H1 (cell line): ENCODE measurements around the gene CBFA2T2. TPM values are rescaled to one million over a fixed set of nuclear protein-coding genes. Genes with fewer than 3 reads are reported as not detected.

Experiments
- CTCF ChIA-PET: fragments of 300-600 bp; sonication (Branson Sonifier 250); formaldehyde crosslinking; loops from one replicate; lab custom pipeline; 2021; ENCODE audit not compliant: partially characterized antibody; lab: Charles Lee
- POLR2A ChIA-PET: fragments of 300-600 bp; sonication (Branson Sonifier 250); formaldehyde crosslinking; loops from one replicate; lab custom pipeline; 2021; ENCODE audit warnings: inconsistent platforms; ENCODE audit not compliant: partially characterized antibody; lab: Charles Lee
- DNase-seq, 2 experiments: peaks; one replicate each; pipeline versions ENCODE4 v3.0.0 to v3.0.0-alpha.2; 2010 to 2022; ENCODE audit warnings: low spot score in 2 of 2, low read depth in 1 of 2, mixed read lengths in 1 of 2
- FAIRE-seq: peaks from 2 replicates; lab custom pipeline; 2011; peaks lifted over from hg19 to GRCh38; lab: Jason Lieb, UNC
- H2AFZ ChIP-seq: 2 replicates; pipeline ENCODE4 v1.8.1; 2012; ENCODE audit warnings: low read length, inconsistent platforms
- H2AK5ac ChIP-seq: 2 replicates; pipeline ENCODE4 v1.6.1; 2013; ENCODE audit warnings: low read depth, low read length
- H2BK120ac ChIP-seq: replicated peaks from 2 replicates; pipeline ENCODE3; 2013; ENCODE audit warnings: low read depth, low read length, inconsistent platforms
- H2BK12ac ChIP-seq: 2 replicates; pipeline ENCODE4 v1.6.1; 2013; ENCODE audit warnings: low read depth, low read length
- H2BK15ac ChIP-seq: 2 replicates; pipeline ENCODE4 v1.6.1; 2013; ENCODE audit warnings: low read length
- H2BK20ac ChIP-seq: 2 replicates; pipeline ENCODE4 v1.6.1; 2013; ENCODE audit warnings: low read length
- H2BK5ac ChIP-seq: 2 replicates; pipeline ENCODE4 v1.6.1; 2013; ENCODE audit warnings: low read depth, low read length
- H3K14ac ChIP-seq: 2 replicates; pipeline ENCODE4 v1.6.1; 2013; ENCODE audit warnings: inconsistent platforms; ENCODE audit not compliant: insufficient read length
- H3K18ac ChIP-seq: 2 replicates; pipeline ENCODE4 v1.6.1; 2013; ENCODE audit warnings: low read length; ENCODE audit errors: extremely low read depth
- H3K23ac ChIP-seq: 2 replicates; pipeline ENCODE4 v1.6.1; 2013; ENCODE audit warnings: inconsistent platforms; ENCODE audit not compliant: insufficient read length
- H3K23me2 ChIP-seq: 2 replicates; pipeline ENCODE4 v1.6.1; 2013; ENCODE audit warnings: low read depth, low read length
- H3K27ac ChIP-seq: 2 replicates; pipeline ENCODE4 v1.6.1; 2011; ENCODE audit warnings: low read depth, low read length, inconsistent platforms
- H3K27me3 ChIP-seq, 4 experiments: replicated peaks in 1 of 4; 1 replicate in 1 of 4; 2 replicates in 3 of 4; pipeline versions ENCODE4 v1.6.1 to v1.8.1; 2011 to 2013; ENCODE audit warnings: low read length in 3 of 4, mild to moderate bottlenecking in 3 of 4, inconsistent platforms in 2 of 4, mixed read lengths in 2 of 4, moderate library complexity in 1 of 4; ENCODE audit not compliant: control insufficient read depth in 3 of 4, insufficient read depth in 3 of 4; ENCODE audit errors: extremely low read depth in 1 of 4
- H3K36me3 ChIP-seq, 4 experiments: 2 replicates each; pipeline versions ENCODE4 v1.6.1 to v1.8.1; 2011 to 2013; ENCODE audit warnings: mild to moderate bottlenecking in 4 of 4, low read length in 3 of 4, moderate library complexity in 2 of 4, control low read depth in 1 of 4, inconsistent platforms in 1 of 4; ENCODE audit not compliant: insufficient read depth in 4 of 4, control insufficient read depth in 2 of 4
- H3K4ac ChIP-seq: replicated peaks from 2 replicates; pipeline ENCODE3; 2013; ENCODE audit warnings: low read length, low read depth, mixed read lengths, inconsistent platforms; ENCODE audit not compliant: insufficient read length
- H3K4me1 ChIP-seq, 4 experiments: replicated peaks in 1 of 4; 1 replicate in 1 of 4; 2 replicates in 3 of 4; pipeline versions ENCODE4 v1.6.1 to v1.8.1; 2011 to 2013; ENCODE audit warnings: low read length in 3 of 4, inconsistent platforms in 2 of 4, mixed read lengths in 1 of 4; ENCODE audit not compliant: insufficient read depth in 4 of 4, control insufficient read depth in 3 of 4
- H3K4me2 ChIP-seq, 2 experiments: 2 replicates each; pipeline versions ENCODE4 v1.6.1 to v1.8.1; 2011 to 2013; ENCODE audit warnings: low read depth in 2 of 2, low read length in 2 of 2, control low read depth in 1 of 2, inconsistent platforms in 1 of 2, mild to moderate bottlenecking in 1 of 2; ENCODE audit not compliant: insufficient read depth in 1 of 2
- H3K4me3 ChIP-seq, 4 experiments: fragments of 200-600, 300-600 bp in 1 of 4; sonication (generic), shearing (Covaris generic), sonication (Bioruptor Twin) in 1 of 4; 2 replicates each; pipeline versions ENCODE4 v1.5.1 to v1.8.1; 2011 to 2016; ENCODE audit warnings: low read length in 4 of 4, low read depth in 3 of 4, control low read depth in 2 of 4, inconsistent platforms in 2 of 4, mild to moderate bottlenecking in 2 of 4, mixed read lengths in 1 of 4, moderate library complexity in 1 of 4; ENCODE audit not compliant: insufficient read depth in 2 of 4; ENCODE audit errors: extremely low read depth in 1 of 4
- H3K56ac ChIP-seq: replicated peaks from 2 replicates; pipeline ENCODE3; 2013; ENCODE audit warnings: low read depth, mild to moderate bottlenecking, mixed read lengths, low read length, inconsistent platforms; ENCODE audit not compliant: insufficient read length
- H3K79me1 ChIP-seq: 2 replicates; pipeline ENCODE4 v1.6.1; 2013; ENCODE audit warnings: low read depth, low read length, control low read depth
- H3K79me2 ChIP-seq, 2 experiments: 2 replicates each; pipeline versions ENCODE4 v1.6.1 to v1.8.1; 2012 to 2013; ENCODE audit warnings: low read length in 2 of 2, mild to moderate bottlenecking in 2 of 2, inconsistent platforms in 1 of 2; ENCODE audit not compliant: insufficient read depth in 2 of 2, control insufficient read depth in 1 of 2
- H3K9ac ChIP-seq, 4 experiments: replicated peaks in 1 of 4; 1 replicate in 1 of 4; 2 replicates in 3 of 4; pipeline versions ENCODE4 v1.6.1 to v1.8.1; 2011 to 2013; ENCODE audit warnings: low read depth in 3 of 4, low read length in 3 of 4, control low read depth in 2 of 4, mild to moderate bottlenecking in 2 of 4, moderate library complexity in 2 of 4, inconsistent platforms in 1 of 4; ENCODE audit errors: extremely low read depth in 1 of 4
- H3K9me3 ChIP-seq, 2 experiments: 2 replicates each; pipeline versions ENCODE4 v1.6.1 to v1.8.1; 2012 to 2013; ENCODE audit warnings: mild to moderate bottlenecking in 2 of 2, moderate library complexity in 2 of 2, control low read depth in 1 of 2, inconsistent platforms in 1 of 2, low read depth in 1 of 2, low read length in 1 of 2, mixed read lengths in 1 of 2; ENCODE audit not compliant: insufficient read depth in 2 of 2
- H4K20me1 ChIP-seq, 2 experiments: replicated peaks in 1 of 2; 2 replicates each; pipeline versions ENCODE3 to v1.8.1; 2011 to 2013; ENCODE audit warnings: inconsistent platforms in 2 of 2, low read length in 2 of 2, mild to moderate bottlenecking in 1 of 2; ENCODE audit not compliant: insufficient read depth in 2 of 2, control insufficient read depth in 1 of 2
- H4K5ac ChIP-seq: 2 replicates; pipeline ENCODE4 v1.6.1; 2013; ENCODE audit warnings: low read length, low read depth, mixed read lengths, inconsistent platforms; ENCODE audit not compliant: insufficient read length
- H4K8ac ChIP-seq: 2 replicates; pipeline ENCODE4 v1.8.0; 2013; ENCODE audit warnings: mild to moderate bottlenecking, moderate library complexity, low read length, inconsistent platforms; ENCODE audit not compliant: insufficient read depth; ENCODE audit errors: extremely low read depth
- H4K91ac ChIP-seq: replicated peaks from 2 replicates; pipeline ENCODE3; 2013; ENCODE audit warnings: low read length, mixed read lengths, inconsistent platforms; ENCODE audit not compliant: insufficient read length
- E2F6 ChIP-seq: IDR thresholded peaks from 2 replicates; pipeline ENCODE4 v1.6.1; 2012; ENCODE audit warnings: inconsistent platforms
- EP300 ChIP-seq, 2 experiments: IDR thresholded peaks; 1 replicate in 1 of 2; 2 replicates in 1 of 2; pipeline ENCODE4 v1.6.1; 2011 to 2012; ENCODE audit warnings: low read depth in 2 of 2, low read length in 2 of 2, mild to moderate bottlenecking in 2 of 2, borderline replicate concordance in 1 of 2, inconsistent platforms in 1 of 2, moderate library complexity in 1 of 2
- FOSL1 ChIP-seq: IDR thresholded peaks from 2 replicates; pipeline ENCODE4 v1.6.1; 2011; ENCODE audit warnings: mild to moderate bottlenecking, low read depth, low read length, moderate library complexity; ENCODE audit not compliant: insufficient read depth
- JUND ChIP-seq: IDR thresholded peaks from 2 replicates; pipeline ENCODE4 v1.6.1; 2011; ENCODE audit warnings: mild to moderate bottlenecking, improper control_type of control experiment, low read length
- KDM4A ChIP-seq: IDR thresholded peaks from one replicate; pipeline ENCODE4 v1.7.1; 2012; ENCODE audit warnings: low read depth, mild to moderate bottlenecking, moderate library complexity, low read length, inconsistent platforms; ENCODE audit not compliant: severe bottlenecking
- KDM5A ChIP-seq: fragments of 200-600 bp; IDR thresholded peaks from 2 replicates; pipeline ENCODE4 v1.7.1; 2012; ENCODE audit warnings: mild to moderate bottlenecking, low read length, inconsistent platforms, mixed read lengths
- MAFK ChIP-seq: IDR thresholded peaks from 2 replicates; pipeline ENCODE4 v1.6.1; 2012; ENCODE audit warnings: low read depth, mild to moderate bottlenecking, improper control_type of control experiment, low read length
- NANOG ChIP-seq: IDR thresholded peaks from 2 replicates; pipeline ENCODE4 v1.6.1; 2011; ENCODE audit warnings: low read length, low read depth, mild to moderate bottlenecking, inconsistent platforms; ENCODE audit not compliant: insufficient read depth, poor library complexity, severe bottlenecking
- NRF1 ChIP-seq: IDR thresholded peaks from 2 replicates; pipeline ENCODE4 v1.6.1; 2011; ENCODE audit warnings: mild to moderate bottlenecking, low read depth, low read length, improper control_type of control experiment
- RXRA ChIP-seq: IDR thresholded peaks from 2 replicates; pipeline ENCODE4 v1.6.1; 2011; ENCODE audit warnings: low read depth, mild to moderate bottlenecking, low read length, moderate library complexity; ENCODE audit not compliant: insufficient read depth
- SIRT6 ChIP-seq: IDR thresholded peaks from one replicate; pipeline ENCODE4 v1.7.1; 2012; ENCODE audit warnings: low read length, inconsistent platforms
- SP1 ChIP-seq: IDR thresholded peaks from 2 replicates; pipeline ENCODE4 v1.6.1; 2011; ENCODE audit warnings: low read depth, low read length
- SRF ChIP-seq: IDR thresholded peaks from 2 replicates; pipeline ENCODE4 v1.6.1; 2011; ENCODE audit warnings: mild to moderate bottlenecking, low read depth, low read length, moderate library complexity
- YY1 ChIP-seq: IDR thresholded peaks from 2 replicates; pipeline ENCODE4 v1.6.1; 2011; ENCODE audit warnings: low read depth, mild to moderate bottlenecking, low read length
- WGBS, 2 experiments: shearing (Covaris generic) in 1 of 2; methylation state at CpG; one replicate each; pipeline versions ENCODE4 v1.1.6 to v1.1.7; 2013 to 2015; ENCODE audit warnings: low lambda C conversion rate in 2 of 2, mixed read lengths in 2 of 2, inconsistent platforms in 1 of 2, low coverage in 1 of 2, missing lambda C conversion rate in 1 of 2; ENCODE audit not compliant: insufficient replicate concordance in 2 of 2, insufficient coverage in 1 of 2, insufficient read length in 1 of 2; ENCODE audit errors: extremely low coverage in 1 of 2, missing lambda C conversion rate in 1 of 2; 5-methylcytosine and 5-hydroxymethylcytosine counted together
- polyA plus RNA-seq, 7 experiments: library from polyadenylated mRNA; depleted of rRNA in 3 of 7; stranded (reverse) in 5 of 7; unstranded in 2 of 7; fragments of >200 nt in 5 of 7; fragments of 200-250 nt in 2 of 7; gene quantifications; 1 replicate in 5 of 7; 2 replicates in 1 of 7; 4 replicates in 1 of 7; pipeline versions ENCODE4 v1.2.1 to v1.2.3, GENCODE V29; 2011 to 2013; ENCODE audit warnings: missing spikeins in 2 of 7, mixed read lengths in 2 of 7
- total RNA-seq: library from RNA; stranded (reverse); fragmentation: NEBNext Ultra II Directional; extraction: Animal tissue kit (Norgen Biotek cat#: 25700); gene quantifications from 2 replicates; pipeline ENCODE4 v1.2.1, GENCODE V29; 2021

CBFA2T2 gene
- total and polyA plus RNA-seq, 2 of the 8 experiments (the other 6 are each of a cell fraction or from before 2014, with no cell fraction given), result 11.6 to 12.9 TPM

- Histone ChIP-seq H2BK15ac (no peak overlapping the region), H3K79me2 (no peaks in the 10 kb centered on the region), H3K14ac (no peak overlapping the region), H3K4me2 (no peak overlapping the region), H4K91ac (no peak overlapping the region), H3K23me2 (no peaks in the 10 kb centered on the region), H3K4me1 (peaks cover 0 to 6% (median 0%) of the 10 kb centered on the region in 4 experiments; a peak in 1 of 7 replicates), H2BK20ac (no peak overlapping the region), H3K9me3 (no peaks in the 10 kb centered on the region), H4K5ac (no peak overlapping the region), H3K4ac (no peak overlapping the region), H3K36me3 (no peaks in the 10 kb centered on the region), H3K23ac (no peak overlapping the region), H3K4me3 (no peak overlapping the region), H2BK120ac (no peak overlapping the region), H3K9ac (no peak overlapping the region), H3K79me1 (no peaks in the 10 kb centered on the region; the same call in 1 of the 2 replicates), H3K27ac (no peak overlapping the region), H4K8ac (no peak overlapping the region), H3K56ac (no peak overlapping the region), H3K27me3 (no peaks in the 10 kb centered on the region), H2AFZ (no peak overlapping the region), H2BK12ac (no peak overlapping the region), H4K20me1 (no peaks in the 10 kb centered on the region), H3K18ac (no peak overlapping the region), H2BK5ac (no peak overlapping the region), H2AK5ac (no peak overlapping the region)
- CTCF ChIA-PET, result interaction anchor here (0.7 to 1.1 kb wide), 2 partner anchors 70 to 244 kb away, joined by 3 read pairs; no protein-coding TSS in a partner anchor
- DNase-seq (no peak), FAIRE-seq (no peak)
- POLR2A ChIA-PET, result no interaction called here
- 86% methylated on average over 2 of the region's 2 CpGs; no CpG with 5 or more reads in 1 of the 2 experiments for WGBS, 2 experiments
- TF ChIP-seq SP1 (no peak), FOSL1 (no peak), NRF1 (no peak), KDM5A (no peak), YY1 (no peak), JUND (no peak), NANOG (no peak), SRF (no peak), KDM4A (no peak), RXRA (no peak), SIRT6 (no peak), E2F6 (no peak), MAFK (no peak), EP300 (IDR thresholded peaks at IDR 0.05; ENCODE audit: borderline replicate concordance in 1 of 2, low read depth in 2 of 2, low read length in 2 of 2) (no peak)
Measured at GRCh38 chr20:33583143-33583542, 93.2 kb downstream of the CBFA2T2 start.
